Naive B cell (primary cell): ENCODE measurements around the gene ZNF714. TPM values are rescaled to one million over a fixed set of nuclear protein-coding genes. Genes with fewer than 3 reads are reported as not detected.
"Not testable (repeated sequence)": the region's sequence is repeated elsewhere in the genome, so short reads cannot be mapped to it uniquely, and the experiment has no call there.

Source experiments
- ATAC-seq, 2 donors: fragments of 150-1000 bp; cut with Tn5 transposase; 2 replicates each; pipeline ENCODE4 v1.10.0; 2021; ENCODE audit warnings: low read depth in 2 of 2, mild to moderate bottlenecking in 2 of 2, moderate library complexity in 2 of 2
- DNase-seq: peaks from one replicate; pipeline ENCODE4 v3.0.0; 2022
- H3K27ac Mint-ChIP-seq, 6 donors: one replicate each; pipeline ENCODE4 v1.8.0; 2020 to 2022; ENCODE audit warnings: mild to moderate bottlenecking in 6 of 6, mixed read lengths in 6 of 6, moderate library complexity in 5 of 6, inconsistent platforms in 2 of 6
- H3K27me3 Mint-ChIP-seq, 3 donors: one replicate each; pipeline ENCODE4 v1.8.0; 2021 to 2022; ENCODE audit warnings: mixed read lengths in 3 of 3, mild to moderate bottlenecking in 1 of 3
- H3K36me3 Mint-ChIP-seq, 2 donors: one replicate each; pipeline ENCODE4 v1.8.0; 2020 to 2022; ENCODE audit warnings: mixed read lengths in 2 of 2, inconsistent platforms in 1 of 2, mild to moderate bottlenecking in 1 of 2
- H3K4me1 Mint-ChIP-seq, 3 donors: one replicate each; pipeline ENCODE4 v1.8.0; 2020 to 2022; ENCODE audit warnings: mixed read lengths in 3 of 3, inconsistent platforms in 1 of 3, mild to moderate bottlenecking in 1 of 3, moderate library complexity in 1 of 3
- H3K4me3 Mint-ChIP-seq, 8 donors: one replicate each; pipeline ENCODE4 v1.8.0; 2020 to 2022; ENCODE audit warnings: mild to moderate bottlenecking in 8 of 8, mixed read lengths in 8 of 8, moderate library complexity in 8 of 8, inconsistent platforms in 2 of 8
- H3K9me3 Mint-ChIP-seq, 7 donors: one replicate each; pipeline ENCODE4 v1.8.0; 2020 to 2022; ENCODE audit warnings: mixed read lengths in 7 of 7, mild to moderate bottlenecking in 5 of 7, inconsistent platforms in 2 of 7, moderate library complexity in 1 of 7
- polyA plus RNA-seq, 6 donors: library from polyadenylated mRNA; unstranded; fragments of 300-500 nt; fragmentation: Illumina TruSeq; gene quantifications; one replicate each; pipeline ENCODE4 v1.2.3, GENCODE V29; 2021; ENCODE audit warnings: low read depth in 6 of 6

Gene ZNF714
- polyA plus RNA-seq, 6 donors from 2014 or later: 2.4 to 16.9 (median 10.5) TPM

DNA sequence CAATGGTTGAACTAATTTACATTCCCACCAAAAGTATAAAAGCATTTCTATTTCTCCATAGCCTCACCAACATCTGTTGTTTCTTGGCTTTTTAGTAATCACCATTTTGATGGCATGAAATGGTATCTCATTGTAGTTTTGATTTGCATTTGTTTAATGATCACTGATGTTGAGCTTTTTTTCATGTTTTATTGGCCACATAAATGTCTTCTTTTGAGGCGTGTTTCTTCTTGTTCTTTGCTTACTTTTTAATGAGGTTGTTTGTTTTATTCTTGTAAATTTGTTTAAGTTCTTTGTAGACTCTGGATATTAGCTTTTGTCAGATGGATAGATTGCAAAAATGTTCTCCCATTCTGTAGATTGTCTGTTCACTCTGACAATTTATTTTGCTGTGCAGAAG lies 28.2 kb downstream of the ZNF714 start:
- ATAC-seq (no peak), DNase-seq (no peak)
- Mint-ChIP-seq H3K36me3 (peaks cover 39 to 53% of the 10 kb centered on the region in 2 donors), H3K4me3 (no peak overlapping the region), H3K4me1 (peaks cover 0 to 3% (median 0%) of the 10 kb centered on the region in 3 donors), H3K9me3 (peaks cover 8 to 35% (median 20%) of the 10 kb centered on the region in 7 donors), H3K27ac (no peak overlapping the region), H3K27me3 (no peaks in the 10 kb centered on the region)

DNA sequence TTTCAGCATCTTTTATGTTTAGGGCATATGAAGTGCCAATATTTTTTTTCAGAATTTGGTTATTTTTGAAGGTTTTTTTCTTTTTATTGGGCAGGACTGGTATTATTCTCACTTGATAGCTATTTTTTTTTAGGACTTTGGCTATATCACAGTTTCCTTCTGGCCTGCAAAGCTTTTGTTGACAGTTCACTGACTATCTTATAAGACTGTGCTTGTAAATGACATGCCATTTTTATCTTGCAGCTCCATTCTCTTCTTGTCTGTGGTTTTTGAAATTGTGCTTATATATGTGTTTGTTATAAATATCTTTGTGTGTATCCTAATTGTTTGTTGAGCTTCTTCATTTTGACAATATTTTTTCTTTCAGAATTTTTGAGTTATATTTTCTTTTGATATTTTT lies 33.4 kb downstream of the ZNF714 start:
- no peak for ATAC-seq
- Mint-ChIP-seq H3K4me3 (no peak overlapping the region), H3K27ac (no peak overlapping the region), H3K27me3 (no peaks in the 10 kb centered on the region), H3K36me3 (peaks cover 45 to 54% of the 10 kb centered on the region in 2 donors), H3K9me3 (peaks cover 10 to 57% (median 30%) of the 10 kb centered on the region in 7 donors), H3K4me1 (no peaks in the 10 kb centered on the region)
- DNase-seq: no peak

DNA sequence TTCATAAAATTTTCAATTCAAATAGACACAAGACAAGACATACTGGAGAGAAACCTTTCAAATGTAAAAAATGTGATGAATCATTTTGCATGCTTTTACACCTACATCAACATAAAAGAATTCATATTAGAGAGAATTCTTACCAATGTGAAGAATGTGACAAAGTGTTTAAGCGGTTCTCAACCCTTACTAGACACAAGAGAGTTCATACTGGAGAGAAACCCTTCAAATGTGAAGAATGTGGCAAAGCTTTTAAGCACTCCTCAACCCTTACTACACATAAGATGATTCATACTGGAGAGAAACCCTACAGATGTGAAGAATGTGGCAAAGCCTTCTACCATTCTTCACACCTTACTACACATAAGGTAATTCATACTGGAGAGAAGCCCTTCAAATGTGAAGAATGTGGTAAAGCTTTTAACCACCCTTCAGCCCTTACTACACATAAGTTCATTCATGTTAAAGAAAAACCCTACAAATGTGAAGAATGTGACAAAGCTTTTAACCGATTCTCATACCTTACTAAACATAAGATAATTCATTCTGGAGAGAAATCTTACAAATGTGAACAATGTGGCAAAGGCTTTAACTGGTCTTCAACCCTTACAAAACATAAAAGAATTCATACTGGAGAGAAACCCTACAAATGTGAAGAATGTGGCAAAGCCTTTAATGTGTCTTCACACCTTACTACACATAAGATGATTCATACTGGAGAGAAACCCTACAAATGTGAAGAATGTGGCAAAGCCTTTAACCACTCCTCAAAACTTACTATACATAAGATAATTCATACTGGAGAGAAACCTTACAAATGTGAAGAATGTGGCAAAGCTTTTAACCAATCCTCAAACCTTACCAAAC lies 35.3 kb downstream of the ZNF714 start:
- no peak for DNase-seq
- Mint-ChIP-seq H3K4me1 (no peaks in the 10 kb centered on the region), H3K36me3 (peaks cover 40% of the 10 kb centered on the region in 2 donors), H3K9me3 (peaks cover 7 to 45% (median 30%) of the 10 kb centered on the region in 7 donors), H3K27me3 (no peaks in the 10 kb centered on the region), H3K27ac (no peak overlapping the region), H3K4me3 (no peak overlapping the region)
- no peak for ATAC-seq

DNA sequence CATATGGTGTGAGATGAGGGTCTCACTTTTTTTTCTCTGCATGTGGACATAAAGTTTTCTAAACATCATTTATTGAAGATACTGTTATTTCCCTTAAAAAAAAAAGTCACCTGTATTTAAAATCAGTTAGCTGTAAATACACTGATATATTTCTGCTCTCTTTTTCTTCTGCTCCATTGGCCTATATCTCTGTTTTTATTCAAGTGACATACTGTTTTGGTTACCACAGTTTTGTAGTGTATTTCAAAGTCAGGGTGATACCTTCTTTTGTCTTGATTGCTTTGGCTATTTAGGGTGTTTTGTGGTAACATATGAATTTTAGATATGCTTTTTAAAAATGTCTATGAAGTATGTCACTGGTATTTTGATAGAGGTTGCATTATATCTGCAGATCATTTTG lies 44.1 kb downstream of the ZNF714 start:
- H3K27ac Mint-ChIP-seq: no peak overlapping the region
- H3K36me3 Mint-ChIP-seq: no peaks in the 10 kb centered on the region
- H3K4me3 Mint-ChIP-seq: no peak overlapping the region
- DNase-seq (no peak), ATAC-seq (no peak)
- peaks cover 2 to 15% (median 6%) of the 10 kb centered on the region in 7 donors for H3K9me3 Mint-ChIP-seq
- no peaks in the 10 kb centered on the region for H3K4me1 Mint-ChIP-seq
- H3K27me3 Mint-ChIP-seq: peaks cover 0 to 7% (median 0%) of the 10 kb centered on the region in 3 donors

DNA sequence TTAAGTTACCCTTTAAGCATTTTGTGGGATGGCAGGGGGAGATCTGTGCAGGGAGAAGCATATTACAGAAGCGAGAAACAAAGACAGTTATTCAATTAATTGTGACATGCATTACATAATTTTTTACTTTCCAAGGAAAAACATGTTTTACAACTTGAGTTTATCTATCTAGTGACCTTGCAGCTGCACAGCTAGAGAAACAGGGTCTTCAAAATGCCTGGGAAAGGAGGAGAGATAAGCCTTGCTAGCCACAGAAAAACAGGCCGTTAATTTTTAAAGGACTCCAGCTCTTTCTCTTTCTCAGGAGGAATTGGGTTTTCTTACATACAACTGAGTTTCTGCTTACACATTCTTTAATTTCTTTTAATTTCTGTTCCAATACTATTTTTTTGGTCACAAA lies 45.0 kb downstream of the ZNF714 start:
- Mint-ChIP-seq H3K4me3 (no peak overlapping the region), H3K27ac (no peak overlapping the region), H3K36me3 (no peaks in the 10 kb centered on the region), H3K9me3 (peaks cover 2 to 15% (median 6%) of the 10 kb centered on the region in 7 donors), H3K4me1 (no peaks in the 10 kb centered on the region), H3K27me3 (peaks cover 0 to 7% (median 0%) of the 10 kb centered on the region in 3 donors)
- ATAC-seq (no peak), DNase-seq (no peak)

DNA sequence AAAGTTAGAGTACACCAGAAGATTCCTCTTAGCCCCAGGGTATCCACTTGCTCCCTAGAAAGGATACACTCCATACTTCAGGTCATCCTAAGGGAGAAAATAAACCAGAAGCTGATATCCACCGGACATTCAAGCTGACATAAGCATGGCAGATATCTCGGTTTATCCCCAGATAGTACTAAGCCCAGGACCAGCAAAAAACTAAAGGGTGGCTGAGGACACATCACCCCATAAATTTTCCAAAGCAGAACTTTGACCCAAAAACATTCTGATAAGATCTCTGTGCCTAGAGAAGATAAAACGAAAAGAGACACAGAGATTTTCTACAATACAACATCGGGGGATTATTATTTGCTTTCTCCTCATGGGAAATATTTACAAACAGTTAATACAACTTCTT lies 45.9 kb downstream of the ZNF714 start:
- H3K27ac Mint-ChIP-seq: no peak overlapping the region
- no peaks in the 10 kb centered on the region for H3K4me1 Mint-ChIP-seq
- H3K4me3 Mint-ChIP-seq: no peak overlapping the region
- no peaks in the 10 kb centered on the region for H3K36me3 Mint-ChIP-seq
- H3K27me3 Mint-ChIP-seq: peaks cover 0 to 7% (median 0%) of the 10 kb centered on the region in 3 donors
- ATAC-seq: no peak
- H3K9me3 Mint-ChIP-seq: peaks cover 2 to 15% (median 6%) of the 10 kb centered on the region in 7 donors
- DNase-seq: no peak

DNA sequence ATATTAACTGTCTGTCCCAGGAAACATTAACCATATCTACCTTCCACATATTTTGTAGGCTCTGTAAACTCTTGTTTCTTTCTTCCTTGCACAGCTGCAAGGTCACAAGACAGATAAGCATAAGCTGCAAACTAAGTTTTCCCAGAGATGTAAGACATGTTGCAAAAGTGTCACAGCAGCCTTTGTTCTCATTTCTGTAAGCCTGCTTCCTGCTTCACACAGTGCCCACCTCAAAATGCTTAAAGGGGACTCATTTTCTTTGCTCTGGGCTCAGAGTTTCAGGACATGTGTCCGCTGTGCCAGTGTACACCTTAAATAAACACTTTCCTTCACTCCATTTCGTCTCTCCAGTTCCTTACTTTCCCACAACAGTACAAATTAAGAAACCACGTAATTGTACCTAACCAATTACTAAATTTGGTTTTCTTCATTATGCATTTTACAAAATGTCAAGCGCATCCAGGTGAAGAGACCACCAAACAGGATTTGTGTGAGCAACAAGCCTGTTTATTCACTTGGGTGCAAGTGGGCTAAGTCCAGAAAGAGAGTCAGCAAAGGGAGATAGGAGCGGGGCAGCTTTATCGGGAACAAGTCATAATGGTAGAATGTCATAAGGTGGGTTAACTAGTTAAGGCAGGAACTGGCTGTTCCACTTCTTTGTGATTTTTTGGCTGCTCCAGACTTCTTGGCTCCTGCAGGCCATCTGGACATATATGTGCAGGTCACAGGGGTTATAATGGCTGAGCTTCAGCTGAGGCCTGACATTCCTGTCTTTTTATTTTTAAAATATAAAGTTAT lies 47.1 kb downstream of the ZNF714 start:
- no peak for DNase-seq
- Mint-ChIP-seq H3K4me1 (no peaks in the 10 kb centered on the region), H3K27me3 (peaks cover 7 to 11% (median 10%) of the 10 kb centered on the region in 3 donors), H3K27ac (no peak overlapping the region), H3K4me3 (no peak overlapping the region), H3K9me3 (peaks cover 2 to 15% (median 6%) of the 10 kb centered on the region in 7 donors), H3K36me3 (peaks cover 0 to 5% of the 10 kb centered on the region in 2 donors)
- ATAC-seq: no peak

DNA sequence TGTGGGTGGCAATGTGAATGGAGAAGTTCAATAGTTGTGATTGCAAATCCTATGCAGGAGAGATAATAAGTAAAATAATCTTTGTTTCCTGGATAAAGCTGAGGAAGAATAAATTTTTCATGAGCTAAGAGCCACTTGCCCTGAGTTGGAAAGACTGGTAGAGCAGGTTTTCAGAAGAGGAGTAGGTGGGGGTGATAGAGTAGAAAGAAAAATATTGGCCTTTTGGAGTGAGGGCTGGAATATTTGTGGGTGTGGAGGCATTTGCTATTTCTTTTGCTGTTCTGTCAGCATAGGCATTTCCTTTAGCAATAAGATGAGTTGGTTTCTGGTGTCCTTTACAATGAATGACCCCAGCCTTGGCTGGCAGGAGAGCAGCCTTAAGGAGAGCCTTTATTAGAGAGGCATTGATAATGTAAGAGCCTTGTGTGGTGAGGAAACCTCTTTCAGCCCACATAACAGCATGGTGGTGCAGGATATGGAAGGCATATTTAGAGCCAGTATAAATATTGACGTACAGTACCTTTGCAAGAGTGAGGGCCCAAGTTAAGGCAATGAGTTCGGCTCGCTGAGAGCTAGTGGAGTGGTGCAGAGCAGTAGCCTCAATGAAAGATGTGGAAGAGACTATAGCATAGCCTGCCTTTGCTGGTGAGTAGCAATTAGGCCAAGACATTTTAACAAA lies 48.2 kb downstream of the ZNF714 start:
- Mint-ChIP-seq H3K4me3 (no peak overlapping the region), H3K36me3 (peaks cover 0 to 11% of the 10 kb centered on the region in 2 donors), H3K9me3 (peaks cover 2 to 15% (median 9%) of the 10 kb centered on the region in 7 donors)

DNA sequence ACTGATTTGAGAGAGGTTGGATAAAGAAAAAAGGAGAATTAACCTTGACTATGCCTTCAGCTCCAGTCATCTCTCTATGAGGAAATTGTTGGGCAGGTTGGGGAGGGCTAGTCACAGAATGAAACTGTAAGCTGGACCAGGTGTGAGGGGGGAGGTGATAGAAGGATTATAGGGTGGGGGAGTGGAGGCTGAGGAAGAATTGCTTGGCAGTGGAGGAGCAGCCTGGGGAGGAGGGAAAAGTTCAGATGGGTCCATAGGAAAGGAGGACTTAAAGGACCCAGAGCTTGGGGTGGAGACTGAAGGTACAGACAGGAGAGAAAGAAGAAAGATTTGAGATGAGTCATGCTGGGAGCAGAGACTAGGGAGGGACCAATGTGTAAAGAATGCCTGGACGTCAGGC lies 51.6 kb downstream of the ZNF714 start:
- ATAC-seq (no peak), DNase-seq (no peak)
- Mint-ChIP-seq H3K27ac (no peak overlapping the region), H3K36me3 (peaks cover 0 to 11% of the 10 kb centered on the region in 2 donors), H3K9me3 (peaks cover 0 to 10% (median 2%) of the 10 kb centered on the region in 7 donors), H3K27me3 (peaks cover 7 to 19% (median 18%) of the 10 kb centered on the region in 3 donors), H3K4me3 (no peak overlapping the region), H3K4me1 (no peaks in the 10 kb centered on the region)

More for the DNA sequence above, 48.2 kb downstream of the ZNF714 start:
- Mint-ChIP-seq H3K27me3 (peaks cover 7 to 19% (median 18%) of the 10 kb centered on the region in 3 donors), H3K27ac (peak overlapping the region in 1 of 6 donors; percentile 78), H3K4me1 (no peaks in the 10 kb centered on the region)
- no peak for ATAC-seq
- no peak for DNase-seq

DNA sequence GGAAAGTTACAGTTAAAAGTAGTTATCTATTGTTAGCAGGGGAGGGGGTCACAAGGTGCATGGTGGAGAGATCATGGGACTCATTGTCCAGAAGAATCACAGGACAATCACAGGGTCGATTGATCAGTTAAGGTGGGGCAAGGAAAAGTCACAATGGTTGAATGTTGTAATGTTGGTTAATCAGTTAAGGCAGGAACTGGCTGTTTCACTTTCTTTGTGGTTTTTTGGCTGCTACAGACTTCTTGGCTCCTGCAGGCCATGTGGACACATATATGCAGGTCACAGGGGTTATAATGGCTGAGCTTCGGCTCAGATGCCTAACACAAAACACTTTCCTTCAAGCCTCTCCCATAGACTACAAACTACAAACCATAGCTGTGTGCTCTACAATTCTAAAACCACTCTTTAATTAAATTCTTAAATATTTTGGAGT lies 52.9 kb downstream of the ZNF714 start:
- no peaks in the 10 kb centered on the region for H3K4me1 Mint-ChIP-seq

DNA sequence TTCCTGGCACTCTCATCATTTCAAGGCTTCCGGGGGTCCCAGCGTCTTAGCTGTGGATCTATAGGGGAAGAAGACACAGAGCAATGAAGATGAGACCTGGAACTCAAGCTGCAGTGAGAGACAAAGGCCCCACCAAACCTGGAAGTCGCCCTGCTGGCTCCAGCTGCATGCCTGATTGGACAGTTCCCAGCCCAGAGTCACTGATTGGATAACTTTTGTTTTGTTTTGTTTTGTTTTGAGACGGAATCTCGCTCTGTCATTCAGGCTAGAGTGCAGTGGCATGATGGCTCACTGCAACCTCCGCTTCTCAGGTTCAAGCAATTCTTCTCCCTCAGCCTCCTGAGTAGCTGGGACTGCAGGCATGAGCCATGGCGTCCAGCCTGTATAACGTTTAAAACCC lies 53.4 kb downstream of the ZNF714 start:
- H3K27ac Mint-ChIP-seq: peak overlapping the region in 1 of 6 donors; percentile 46
- H3K36me3 Mint-ChIP-seq: peaks cover 0 to 11% of the 10 kb centered on the region in 2 donors
- DNase-seq: no peak
- peaks cover 0 to 8% (median 0%) of the 10 kb centered on the region in 7 donors for H3K9me3 Mint-ChIP-seq
- peaks cover 2 to 19% (median 18%) of the 10 kb centered on the region in 3 donors for H3K27me3 Mint-ChIP-seq
- H3K4me1 Mint-ChIP-seq: peaks cover 0 to 2% (median 0%) of the 10 kb centered on the region in 3 donors
- ATAC-seq: no peak
- no peak overlapping the region for H3K4me3 Mint-ChIP-seq

More for the DNA sequence above, 52.9 kb downstream of the ZNF714 start:
- Mint-ChIP-seq H3K27me3 (peaks cover 6 to 19% (median 18%) of the 10 kb centered on the region in 3 donors), H3K36me3 (peaks cover 0 to 11% of the 10 kb centered on the region in 2 donors), H3K4me3 (no peak overlapping the region), H3K9me3 (peaks cover 0 to 10% (median under 1%) of the 10 kb centered on the region in 7 donors), H3K27ac (no peak overlapping the region)
- DNase-seq (no peak), ATAC-seq (no peak)

DNA sequence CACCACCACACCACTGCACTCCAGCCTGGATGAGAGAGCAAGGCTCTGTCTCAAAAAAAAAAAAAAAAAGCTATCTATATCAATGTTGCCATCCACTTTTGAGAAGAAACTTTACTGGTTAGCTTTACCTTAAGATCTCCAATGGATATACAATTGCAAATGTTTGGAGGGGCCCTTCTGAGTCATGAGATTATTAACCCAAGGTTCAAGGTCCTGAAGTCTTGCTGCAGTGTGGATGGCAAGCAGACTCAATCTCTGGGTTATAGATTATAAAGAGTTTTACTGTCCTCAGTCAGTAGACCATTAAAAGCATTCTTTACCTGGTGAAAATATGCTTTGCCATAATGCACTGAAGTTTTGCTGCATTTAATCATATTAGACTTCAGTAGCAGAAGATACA lies 56.1 kb downstream of the ZNF714 start:
- no peak overlapping the region for H3K4me3 Mint-ChIP-seq
- peaks cover 0 to 11% of the 10 kb centered on the region in 2 donors for H3K36me3 Mint-ChIP-seq
- DNase-seq (no peak), ATAC-seq (no peak)
- no peak overlapping the region for H3K27ac Mint-ChIP-seq
- H3K9me3 Mint-ChIP-seq: peaks cover 0 to 7% (median 0%) of the 10 kb centered on the region in 7 donors
- H3K27me3 Mint-ChIP-seq: peaks cover 0 to 18% (median 17%) of the 10 kb centered on the region in 3 donors
- peaks cover 13 to 19% (median 14%) of the 10 kb centered on the region in 3 donors for H3K4me1 Mint-ChIP-seq

DNA sequence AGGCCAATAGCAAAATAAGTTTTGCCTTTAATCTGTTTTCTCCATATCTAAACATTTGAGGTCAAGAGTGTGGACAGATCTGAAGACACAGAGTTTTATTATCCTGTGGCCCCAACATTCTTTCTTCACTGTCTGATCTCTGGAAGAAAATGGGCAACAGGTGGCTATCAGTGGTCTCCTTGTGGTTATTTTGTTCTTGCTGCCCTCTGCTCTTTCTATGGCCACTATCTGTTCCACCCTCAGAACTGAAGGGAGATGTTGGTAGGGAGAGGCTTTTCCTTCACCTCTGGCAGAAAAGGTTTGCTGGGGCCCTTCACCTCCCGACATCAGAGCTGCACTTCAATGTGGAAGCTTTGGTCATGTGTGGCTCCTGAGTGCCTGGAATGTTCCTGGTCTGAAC lies 59.0 kb downstream of the ZNF714 start:
- not testable (repeated sequence) for DNase-seq, H3K9me3 Mint-ChIP-seq, ATAC-seq, H3K27me3 Mint-ChIP-seq
- peaks cover 21 to 34% (median 26%) of the 10 kb centered on the region in 3 donors for H3K4me1 Mint-ChIP-seq
- peak overlapping the region in 2 of 6 donors; percentile 59 to 79 for H3K27ac Mint-ChIP-seq
- H3K4me3 Mint-ChIP-seq: peak overlapping the region in 1 of 8 donors; percentile 61
- peaks cover 9 to 14% of the 10 kb centered on the region in 2 donors for H3K36me3 Mint-ChIP-seq
